ENCODE results near the gene CASP8AP2. TPM values are rescaled to one million over a fixed set of nuclear protein-coding genes. Genes with fewer than 3 reads are reported as not detected.

Gene CASP8AP2
- total RNA-seq, 1 experiment from 2014 or later: 27.9 TPM

- peak; percentile 86 for TF ChIP-seq SMAD3 (CRISPR knock-in tag; IDR thresholded peaks at IDR 0.05; ENCODE audit: borderline replicate concordance)
- no peak for TF ChIP-seq E2F5 (CRISPR knock-in tag; IDR thresholded peaks at IDR 0.05)
- TF ChIP-seq ZNF396 (CRISPR knock-in tag; IDR thresholded peaks at IDR 0.05; ENCODE audit: borderline replicate concordance): no peak
- 0 out of 2 replicates have a peak, but pooled peaks have one; percentile 46 for TF ChIP-seq ZNF317 (CRISPR knock-in tag; IDR thresholded peaks at IDR 0.05; ENCODE audit: borderline replicate concordance, low read depth)
- TF ChIP-seq HMGXB4 (CRISPR knock-in tag; IDR thresholded peaks at IDR 0.05): peak; percentile 85; the same call in 1 of the 2 replicates
- no peak for TF ChIP-seq SOX15 (CRISPR knock-in tag; IDR thresholded peaks at IDR 0.05)
- peak; percentile 47; the same call in 1 of the 2 replicates for TF ChIP-seq TEAD4 (CRISPR knock-in tag; IDR thresholded peaks at IDR 0.05)
- TF ChIP-seq ZBTB43 (CRISPR knock-in tag; IDR thresholded peaks at IDR 0.05): peak; percentile 78; the same call in 1 of the 2 replicates
- no peak for TF ChIP-seq ZNF423 (CRISPR knock-in tag; IDR thresholded peaks at IDR 0.05)
- peak; percentile 71; the same call in 1 of the 2 replicates for TF ChIP-seq ZNF121 (CRISPR knock-in tag; IDR thresholded peaks at IDR 0.05)
- TF ChIP-seq STAT6 (CRISPR knock-in tag; conservative IDR thresholded peaks at IDR 0.05; ENCODE audit: low read depth): 0 out of 2 replicates have a peak, but pooled peaks have one; percentile 70
- TF ChIP-seq PRDM15 (CRISPR knock-in tag; IDR thresholded peaks at IDR 0.05): 0 out of 2 replicates have a peak, but pooled peaks have one; percentile 30
- peak; percentile 78; the same call in 1 of the 2 replicates for TF ChIP-seq TP53 (CRISPR knock-in tag; IDR thresholded peaks at IDR 0.05)
- no peak for TF ChIP-seq JAZF1 (CRISPR knock-in tag; IDR thresholded peaks at IDR 0.05)
- TF ChIP-seq HMGA2 (CRISPR knock-in tag; IDR thresholded peaks at IDR 0.05): no peak
- peak; percentile 91 for TF ChIP-seq USF1 (CRISPR knock-in tag; IDR thresholded peaks at IDR 0.05)
- TF ChIP-seq FOXJ3 (CRISPR knock-in tag; IDR thresholded peaks at IDR 0.05; ENCODE audit: borderline replicate concordance): no peak
- peak; percentile 96 for TF ChIP-seq ARID4B (CRISPR knock-in tag; IDR thresholded peaks at IDR 0.05; ENCODE audit: borderline replicate concordance)
- peak; percentile 93 for TF ChIP-seq FOXP1 (CRISPR knock-in tag; IDR thresholded peaks at IDR 0.05; ENCODE audit: borderline replicate concordance)
- peak; percentile 87; the same call in 1 of the 2 replicates for TF ChIP-seq MYBL2 (CRISPR knock-in tag; IDR thresholded peaks at IDR 0.05)
- peak; percentile 25; the same call in 1 of the 2 replicates for TF ChIP-seq JUN (CRISPR knock-in tag; IDR thresholded peaks at IDR 0.05)
- no peak for TF ChIP-seq NFATC4 (CRISPR knock-in tag; IDR thresholded peaks at IDR 0.05)
- peak; percentile 99 for TF ChIP-seq FOXK1 (CRISPR knock-in tag; IDR thresholded peaks at IDR 0.05)
These were observed 10.1 kb upstream of the CASP8AP2 start, which contains the start of gene MDN1 (continued) for GRCh38 chr6:89819336-89820130.

Measured in WTC11 (cell line).